ENCODE data around the gene KRT73.

The KRT73 gene

DNA sequence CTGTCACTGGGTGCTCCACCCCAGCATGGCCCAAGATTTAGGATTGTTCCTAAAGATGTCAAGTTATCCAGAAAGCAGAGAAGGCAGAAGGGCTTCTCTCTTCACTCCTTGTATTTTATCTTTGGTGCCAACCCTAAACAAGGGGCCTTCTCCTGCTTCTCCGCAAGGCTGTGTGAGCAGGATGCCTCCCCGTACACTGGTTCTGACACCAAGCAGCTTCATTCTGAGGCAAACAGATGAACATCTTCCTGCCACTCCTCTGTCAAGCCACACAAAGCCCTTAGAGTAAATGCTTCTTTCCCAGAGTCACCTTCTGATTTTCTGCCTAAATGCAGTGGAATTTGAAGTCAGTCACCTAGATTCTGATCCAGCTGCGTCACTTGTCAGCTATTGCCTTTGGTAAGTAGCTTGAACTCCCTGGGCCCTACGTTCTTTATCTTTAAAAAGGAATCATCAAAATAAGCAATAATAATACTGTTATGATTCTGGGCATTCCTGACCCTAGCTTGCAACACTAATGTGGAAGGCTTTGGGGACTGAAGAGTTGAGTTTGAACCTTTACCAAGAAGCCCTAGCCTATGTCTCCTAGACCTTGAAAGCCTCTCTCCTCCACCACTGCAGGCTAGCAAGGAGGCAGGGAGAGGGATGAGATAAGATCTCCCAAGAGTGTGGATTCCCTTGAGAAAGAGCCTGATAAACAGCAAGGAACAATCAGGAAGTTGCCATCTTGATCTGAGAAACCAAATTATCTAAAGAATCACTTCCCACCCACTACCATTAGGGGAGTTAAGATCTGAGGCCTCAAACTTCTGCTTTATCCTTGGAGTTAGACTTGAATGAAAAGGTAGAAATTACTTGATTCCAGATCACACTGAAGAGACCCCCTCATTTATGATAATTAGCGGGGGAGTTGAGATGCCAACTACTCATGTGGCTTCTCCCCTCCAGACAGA lies 5.7 kb downstream of the KRT73 start:
- in situ Hi-C loops (cut with HindIII; ENCODE audit: low pct_unique_long_range_greater_than_20kb, low sequenced_read_pairs), result no loop called here
- no peak for DNase-seq (ENCODE audit: low read depth in 1 of 2, low spot score in 1 of 2)
- TF ChIP-seq JUND (IDR thresholded peaks at IDR 0.05; ENCODE audit: low read depth), result no peak

DNA sequence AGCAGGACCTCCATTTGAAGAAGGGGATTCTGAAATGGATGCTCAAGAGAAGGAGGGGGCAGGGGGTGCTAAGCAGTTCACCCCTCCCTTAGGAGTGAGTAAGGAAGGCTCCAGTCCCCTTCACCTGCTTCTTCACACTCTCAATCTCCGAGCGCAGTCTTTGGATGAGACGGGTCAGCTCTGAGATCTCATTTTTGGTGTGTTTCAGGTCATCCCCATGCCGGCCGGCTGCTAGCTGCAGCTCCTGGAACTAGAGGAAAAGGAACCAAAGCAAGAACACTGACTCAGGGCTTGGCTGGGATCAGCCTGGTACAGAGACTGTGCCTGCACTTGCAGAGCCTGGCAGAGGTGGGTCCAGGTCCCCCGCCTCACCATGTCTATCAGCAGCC lies 7.3 kb downstream of the KRT73 start:
- in situ Hi-C loops (cut with HindIII; ENCODE audit: low pct_unique_long_range_greater_than_20kb, low sequenced_read_pairs), result no loop called here

DNA sequence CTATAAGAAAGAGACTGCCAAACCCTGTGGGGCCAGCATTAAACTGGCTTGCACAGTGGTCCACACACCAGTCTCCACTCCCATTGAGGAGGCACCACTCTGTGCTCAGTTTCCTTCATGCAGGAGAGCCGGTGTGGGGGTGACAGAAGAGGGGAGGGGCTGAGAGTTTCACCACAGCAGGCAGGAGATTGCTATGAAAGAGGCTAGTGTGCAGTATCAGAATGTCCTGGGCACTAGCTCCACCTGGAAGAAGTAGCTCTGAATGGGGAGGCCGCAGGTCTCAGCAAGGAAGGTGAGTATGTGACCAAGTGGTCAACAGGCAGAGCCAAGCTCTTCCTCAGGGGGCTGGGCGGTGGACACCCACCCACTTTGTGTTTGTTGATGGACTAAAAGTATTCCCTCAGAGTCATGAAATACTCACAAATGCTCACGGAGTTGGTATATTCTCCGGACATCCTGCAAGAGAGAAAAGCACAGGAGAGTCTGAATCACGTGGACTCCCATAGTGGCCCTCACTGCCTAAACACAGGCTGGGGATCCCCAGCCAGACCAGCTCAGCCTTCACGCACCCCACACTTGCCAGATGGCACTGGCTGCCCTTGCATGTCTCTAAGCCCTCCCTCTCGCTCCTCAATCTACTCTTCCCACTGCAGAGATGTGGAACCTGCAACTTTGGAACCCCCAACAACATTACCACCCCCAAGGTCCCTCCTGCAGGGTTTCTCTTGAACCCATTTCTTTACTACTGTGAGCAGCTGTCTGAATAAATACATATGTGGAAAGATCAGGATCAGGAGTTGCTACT lies 9.3 kb downstream of the KRT73 start:
- TF ChIP-seq JUND (IDR thresholded peaks at IDR 0.05; ENCODE audit: low read depth), result no peak
- no peak for DNase-seq (ENCODE audit: low read depth in 1 of 2, low spot score in 1 of 2)
- in situ Hi-C loops (cut with HindIII; ENCODE audit: low pct_unique_long_range_greater_than_20kb, low sequenced_read_pairs), result no loop called here

More for the DNA sequence above, 7.3 kb downstream of the KRT73 start:
- no peak for DNase-seq (ENCODE audit: low read depth in 1 of 2, low spot score in 1 of 2)
- no peak for TF ChIP-seq JUND (IDR thresholded peaks at IDR 0.05; ENCODE audit: low read depth)

DNA sequence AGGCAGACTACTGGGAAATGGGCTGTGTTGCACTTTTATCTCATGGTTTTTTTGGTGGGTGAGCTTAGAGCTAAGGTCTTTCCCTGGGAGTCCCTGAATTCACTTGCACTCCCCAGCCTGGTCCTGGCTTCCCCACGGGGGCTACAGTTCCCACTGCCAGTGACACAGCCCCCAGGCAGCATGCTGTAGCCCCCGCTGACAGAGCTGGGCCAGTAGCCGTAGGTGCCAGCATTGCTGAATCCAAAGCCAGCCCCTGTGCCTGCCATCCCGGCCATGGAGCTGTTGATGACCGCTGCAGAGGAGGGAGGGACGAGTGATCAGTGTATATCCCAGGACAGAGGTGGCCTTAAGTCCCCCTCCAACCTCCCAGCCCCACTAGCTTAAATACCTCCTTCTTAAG lies 10.2 kb downstream of the KRT73 start:
- no peak for DNase-seq (ENCODE audit: low read depth in 1 of 2, low spot score in 1 of 2)
- in situ Hi-C loops (cut with HindIII; ENCODE audit: low pct_unique_long_range_greater_than_20kb, low sequenced_read_pairs), result no loop called here
- TF ChIP-seq JUND (IDR thresholded peaks at IDR 0.05; ENCODE audit: low read depth), result no peak

DNA sequence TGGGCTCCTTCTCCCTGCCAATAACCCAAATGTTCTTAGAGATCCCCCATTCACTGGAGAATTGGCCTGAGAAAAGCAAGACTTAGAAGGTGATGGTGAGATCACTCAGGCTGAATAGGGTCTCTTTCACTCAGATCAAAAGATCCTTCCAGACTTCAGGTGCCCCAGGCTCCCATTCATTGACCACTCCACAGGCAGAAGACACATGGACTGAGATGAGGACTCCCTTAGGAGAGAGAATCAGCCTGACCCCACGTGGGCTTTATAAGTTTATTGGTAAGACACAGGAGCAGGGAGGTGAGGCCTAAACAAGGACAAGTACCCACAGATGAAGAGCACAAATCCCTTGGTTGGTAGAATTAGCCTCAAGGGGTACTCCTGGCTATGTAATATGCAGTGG lies 11.0 kb downstream of the KRT73 start:
- in situ Hi-C loops (cut with HindIII; ENCODE audit: low pct_unique_long_range_greater_than_20kb, low sequenced_read_pairs), result no loop called here
- no peak for DNase-seq (ENCODE audit: low read depth in 1 of 2, low spot score in 1 of 2)
- no peak for TF ChIP-seq JUND (IDR thresholded peaks at IDR 0.05; ENCODE audit: low read depth)

DNA sequence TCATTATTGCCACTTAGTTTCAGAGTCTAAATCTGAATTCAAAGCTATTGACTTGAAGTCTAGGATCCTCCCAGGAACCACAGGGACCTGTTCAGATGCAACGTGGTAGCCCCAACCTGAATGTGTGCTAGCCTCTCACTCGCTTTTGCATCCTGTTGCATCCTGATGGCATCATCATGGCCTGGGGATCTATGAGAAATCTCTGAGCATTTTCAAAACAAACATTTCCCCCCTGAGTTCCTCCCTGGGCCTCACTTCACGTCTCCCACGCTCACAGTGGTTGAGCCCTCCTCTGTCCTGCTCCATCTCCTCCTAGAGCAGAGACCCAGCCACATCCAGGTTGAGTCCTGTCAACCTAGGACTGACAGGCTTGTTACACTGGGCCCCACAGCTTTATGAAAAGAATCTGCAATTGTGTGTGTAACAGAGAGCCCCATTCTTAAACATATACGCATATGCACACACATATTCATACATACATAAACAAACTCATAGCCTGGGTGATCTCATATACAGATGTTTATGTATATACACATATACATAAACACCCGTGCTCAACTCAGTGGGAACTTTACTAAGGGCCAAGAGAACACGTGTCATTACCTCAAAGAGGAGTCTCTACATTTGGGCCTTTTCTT lies 11.7 kb downstream of the KRT73 start:
- no peak for TF ChIP-seq JUND (IDR thresholded peaks at IDR 0.05; ENCODE audit: low read depth)
- in situ Hi-C loops (cut with HindIII; ENCODE audit: low pct_unique_long_range_greater_than_20kb, low sequenced_read_pairs), result no loop called here
- no peak for DNase-seq (ENCODE audit: low read depth in 1 of 2, low spot score in 1 of 2)

DNA sequence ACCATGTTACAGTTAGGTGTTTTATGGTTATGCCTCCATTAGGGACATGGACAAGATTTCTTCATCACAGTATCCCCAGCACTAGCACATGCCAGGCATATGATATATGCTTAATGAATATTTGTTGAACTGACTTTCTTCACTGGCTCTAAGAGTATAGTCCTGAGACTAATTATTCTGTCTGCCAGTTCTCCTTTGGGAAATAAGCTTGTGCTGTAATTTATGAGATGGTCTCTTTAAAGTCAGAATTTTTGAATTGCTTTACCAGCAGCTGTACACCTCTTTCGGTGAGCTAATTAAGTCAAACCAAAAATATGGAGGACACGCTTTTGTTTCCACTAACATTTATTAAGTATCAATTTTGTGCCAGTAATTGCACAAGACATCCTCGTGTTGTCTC lies 12.3 kb downstream of the KRT73 start:
- DNase-seq (ENCODE audit: low read depth in 1 of 2, low spot score in 1 of 2), result no peak
- in situ Hi-C loops (cut with HindIII; ENCODE audit: low pct_unique_long_range_greater_than_20kb, low sequenced_read_pairs), result no loop called here
- no peak for TF ChIP-seq JUND (IDR thresholded peaks at IDR 0.05; ENCODE audit: low read depth)

DNA sequence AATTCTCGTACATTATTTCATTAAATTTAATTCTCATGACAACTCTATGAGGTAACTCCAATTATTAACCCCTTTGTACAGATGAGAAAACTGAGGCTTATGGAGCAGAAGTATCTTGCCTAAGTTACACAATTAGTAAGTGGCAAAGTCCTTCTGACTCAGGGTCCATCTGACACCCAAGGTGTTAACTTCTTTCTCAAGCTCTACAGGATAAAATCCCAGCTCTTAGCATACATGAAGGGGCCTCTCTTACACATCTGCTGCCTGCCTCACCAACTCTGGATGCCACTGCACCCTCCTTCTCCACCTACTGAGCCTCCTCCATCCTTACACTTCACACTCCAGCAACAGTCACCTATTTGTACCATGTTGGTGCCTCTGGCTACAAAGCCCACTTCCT lies 12.8 kb downstream of the KRT73 start:
- no peak for TF ChIP-seq JUND (IDR thresholded peaks at IDR 0.05; ENCODE audit: low read depth)
- in situ Hi-C loops (cut with HindIII; ENCODE audit: low pct_unique_long_range_greater_than_20kb, low sequenced_read_pairs), result no loop called here
- DNase-seq (ENCODE audit: low read depth in 1 of 2, low spot score in 1 of 2), result no peak

DNA sequence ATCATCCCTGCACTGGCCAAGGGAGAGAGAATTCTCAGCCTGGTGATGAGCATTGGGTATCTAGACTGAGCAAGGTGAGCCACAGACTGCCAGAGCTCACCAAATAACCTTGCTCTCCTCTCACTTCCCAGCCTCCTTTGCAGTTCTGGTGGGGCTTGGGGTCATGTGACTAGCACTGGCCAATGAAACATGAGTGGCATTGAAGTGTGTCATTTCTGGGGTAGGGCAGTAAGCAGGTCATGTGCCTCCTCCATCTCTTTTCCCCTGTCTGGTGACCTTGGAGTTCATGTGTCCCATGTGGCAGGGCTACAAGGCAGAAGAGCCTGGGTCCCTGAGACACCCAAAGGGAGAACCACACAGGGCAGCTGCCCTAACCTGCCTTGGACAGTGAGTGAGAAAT lies 13.5 kb downstream of the KRT73 start:
- TF ChIP-seq JUND (IDR thresholded peaks at IDR 0.05; ENCODE audit: low read depth), result no peak
- DNase-seq (ENCODE audit: low read depth in 1 of 2, low spot score in 1 of 2), result no peak
- in situ Hi-C loops (cut with HindIII; ENCODE audit: low pct_unique_long_range_greater_than_20kb, low sequenced_read_pairs), result no loop called here

DNA sequence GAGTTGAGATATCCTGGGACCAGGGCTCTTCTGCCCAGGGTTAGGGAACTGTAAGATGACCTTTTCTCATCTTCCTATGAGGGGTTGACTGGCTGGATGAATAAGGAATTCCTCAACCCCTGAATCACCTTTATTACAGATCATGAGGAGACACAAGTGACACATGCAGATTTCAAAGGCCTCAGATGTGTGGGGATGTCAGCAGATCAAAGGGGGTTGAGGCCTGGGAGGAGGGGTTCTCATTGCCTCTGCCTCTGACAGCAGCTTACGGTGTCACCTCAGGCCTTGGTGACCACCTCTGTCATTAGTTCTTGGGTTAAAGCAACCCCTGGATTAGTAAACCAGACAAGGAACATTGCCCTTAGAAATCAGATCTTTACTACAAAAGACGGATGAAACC lies 15.0 kb downstream of the KRT73 start:
- DNase-seq (ENCODE audit: low read depth in 1 of 2, low spot score in 1 of 2), result no peak
- in situ Hi-C loops (cut with HindIII; ENCODE audit: low pct_unique_long_range_greater_than_20kb, low sequenced_read_pairs), result no loop called here
- TF ChIP-seq JUND (IDR thresholded peaks at IDR 0.05; ENCODE audit: low read depth), result no peak

DNA sequence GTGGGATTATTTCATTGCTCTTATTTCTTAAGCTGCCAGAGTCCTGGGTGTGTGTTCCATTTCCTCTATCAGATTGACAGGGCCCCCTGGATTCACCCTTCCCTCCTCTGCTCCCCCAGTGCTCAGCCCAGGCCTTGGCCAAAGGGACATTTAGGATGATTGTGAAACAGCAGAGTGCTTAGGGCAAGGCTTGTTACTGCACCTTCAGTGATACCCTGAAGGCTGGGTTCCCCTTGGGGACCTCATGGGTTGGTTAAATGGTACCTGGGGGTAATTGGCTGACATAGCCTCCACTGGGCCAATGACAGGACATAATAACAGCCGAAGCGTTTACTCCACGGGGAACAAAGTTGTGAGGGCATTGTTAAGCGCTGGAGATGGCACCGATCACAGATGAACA lies 15.8 kb downstream of the KRT73 start:
- no peak for DNase-seq (ENCODE audit: low read depth in 1 of 2, low spot score in 1 of 2)
- no peak for TF ChIP-seq JUND (IDR thresholded peaks at IDR 0.05; ENCODE audit: low read depth)
- in situ Hi-C loops (cut with HindIII; ENCODE audit: low pct_unique_long_range_greater_than_20kb, low sequenced_read_pairs), result no loop called here

DNA sequence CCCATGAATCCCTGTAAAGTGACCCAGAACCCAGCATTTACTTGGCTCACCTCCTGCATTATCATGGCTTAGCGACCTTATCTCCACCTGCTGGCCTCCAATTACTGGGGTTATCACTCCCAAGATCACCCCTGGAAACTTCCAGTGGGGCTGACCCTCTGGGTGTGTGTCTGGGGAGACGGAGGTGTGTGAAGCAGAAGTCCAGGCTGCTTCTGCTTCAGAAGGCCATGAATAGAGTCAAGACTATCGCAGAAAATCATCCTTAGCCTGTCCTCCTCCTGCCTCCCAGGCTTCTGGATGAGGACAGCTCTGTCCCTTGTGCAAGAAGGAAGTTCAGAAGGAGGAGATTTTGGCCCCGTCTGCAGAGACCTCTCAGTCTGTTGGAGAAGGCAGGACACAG lies 16.7 kb downstream of the KRT73 start:
- TF ChIP-seq JUND (IDR thresholded peaks at IDR 0.05; ENCODE audit: low read depth), result no peak
- DNase-seq (ENCODE audit: low read depth in 1 of 2, low spot score in 1 of 2), result no peak
- in situ Hi-C loops (cut with HindIII; ENCODE audit: low pct_unique_long_range_greater_than_20kb, low sequenced_read_pairs), result no loop called here

All from T47D (cell line).